Hepatocyte (in vitro differentiated cells): ENCODE data around the gene ITGA8. TPM values are rescaled to one million over a fixed set of nuclear protein-coding genes. Genes with fewer than 3 reads are reported as not detected.

Experiments used
- DNase-seq: peaks from one replicate; pipeline ENCODE4 v3.0.0-alpha.2; 2016; ENCODE audit warnings: low spot score
- H2AFZ ChIP-seq: fragments of 200-600 bp; sonication (generic); 2 replicates; pipeline ENCODE4 v1.6.0; 2016; ENCODE audit warnings: antibody characterized with exemption, mild to moderate bottlenecking
- H3K27ac ChIP-seq: fragments of 200-600 bp; sonication (generic); 2 replicates; pipeline ENCODE4 v1.5.1; 2016; ENCODE audit warnings: mild to moderate bottlenecking
- H3K27me3 ChIP-seq: fragments of 200-600 bp; sonication (generic); 2 replicates; pipeline ENCODE4 v1.6.1; 2016
- H3K36me3 ChIP-seq: fragments of 200-600 bp; sonication (generic); replicated peaks from 2 replicates; pipeline ENCODE4 v1.5.1; 2016; ENCODE audit warnings: low read depth; ENCODE audit not compliant: insufficient read depth
- H3K4me1 ChIP-seq: fragments of 200-600 bp; sonication (generic); 2 replicates; pipeline ENCODE4 v1.5.1; 2016; ENCODE audit warnings: mild to moderate bottlenecking, moderate library complexity; ENCODE audit not compliant: insufficient read depth
- H3K4me2 ChIP-seq: fragments of 200-600 bp; sonication (generic); 2 replicates; pipeline ENCODE4 v1.6.0; 2016
- H3K4me3 ChIP-seq: fragments of 200-600 bp; sonication (generic); 2 replicates; pipeline ENCODE4 v1.5.1; 2016; ENCODE audit warnings: mild to moderate bottlenecking
- H3K79me2 ChIP-seq: fragments of 200-600 bp; sonication (generic); 2 replicates; pipeline ENCODE4 v1.6.0; 2017; ENCODE audit warnings: mild to moderate bottlenecking
- H3K9me2 ChIP-seq: fragments of 200-600 bp; sonication (generic); replicated peaks from 2 replicates; pipeline ENCODE4 v1.6.0; 2017; ENCODE audit warnings: mild to moderate bottlenecking; ENCODE audit not compliant: insufficient read depth
- H3K9me3 ChIP-seq: fragments of 200-600 bp; sonication (generic); 2 replicates; pipeline ENCODE4 v1.5.1; 2016; ENCODE audit warnings: low read depth, mild to moderate bottlenecking
- H4K20me1 ChIP-seq: fragments of 200-600 bp; sonication (generic); 2 replicates; pipeline ENCODE4 v1.6.0; 2016; ENCODE audit warnings: mild to moderate bottlenecking; ENCODE audit not compliant: insufficient read depth, poor library complexity, severe bottlenecking
- CTCF ChIP-seq: fragments of 200-600 bp; sonication (generic); IDR thresholded peaks from 2 replicates; pipeline ENCODE4 v1.5.1; 2016; ENCODE audit warnings: antibody characterized with exemption, mild to moderate bottlenecking; ENCODE audit not compliant: poor library complexity
- EZH2 ChIP-seq: fragments of 200-600 bp; sonication (generic); IDR thresholded peaks from 2 replicates; pipeline ENCODE4 v1.6.1; 2016; ENCODE audit warnings: antibody characterized with exemption, mild to moderate bottlenecking, borderline replicate concordance
- EZH2phosphoT487 ChIP-seq: fragments of 200-600 bp; sonication (generic); IDR thresholded peaks from one replicate; pipeline ENCODE4 v1.6.1; 2018; ENCODE audit warnings: antibody characterized with exemption, mild to moderate bottlenecking, low read depth, moderate library complexity; ENCODE audit not compliant: unreplicated experiment, severe bottlenecking
- WGBS: methylation state at CpG from one replicate; pipeline ENCODE4 v1.1.6; 2016; ENCODE audit warnings: low lambda C conversion rate; ENCODE audit errors: missing lambda C conversion rate; 5-methylcytosine and 5-hydroxymethylcytosine counted together
- polyA plus RNA-seq: library from polyadenylated mRNA; unstranded; fragments of >200 nt; fragmentation: Nextera tagmentation; extraction: Ambion mirVana; gene quantifications from 2 replicates; pipeline ENCODE4 v1.2.1, GENCODE V29; 2016
- total RNA-seq: library from RNA; depleted of rRNA; stranded (reverse); fragments of >200 nt; gene quantifications from 2 replicates; pipeline ENCODE4 v1.2.3, GENCODE V29; 2014

Gene ITGA8
- total and polyA plus RNA-seq, 2 experiments from 2014 or later: 2.9 to 16.8 TPM

- no peak for TF ChIP-seq EZH2phosphoT487
- no peak for TF ChIP-seq CTCF
- no peak for TF ChIP-seq EZH2
- Histone ChIP-seq H3K27ac (no peak overlapping the region), H3K9me2 (no peaks in the 10 kb centered on the region), H2AFZ (no peak overlapping the region), H3K79me2 (no peaks in the 10 kb centered on the region), H3K4me2 (no peak overlapping the region), H3K4me1 (no peaks in the 10 kb centered on the region), H3K36me3 (no peaks in the 10 kb centered on the region), H3K27me3 (no peaks in the 10 kb centered on the region), H3K4me3 (no peak overlapping the region), H3K9me3 (no peaks in the 10 kb centered on the region), H4K20me1 (no peaks in the 10 kb centered on the region)
- WGBS: 98% methylated on average over 5 of the region's 5 CpGs
- DNase-seq: no peak
These were observed 29.7 kb downstream of the ITGA8 start for GRCh38 chr10:15690031-15690430.

GRCh38 chr10:15684768-15685167 is 35.0 kb downstream of the ITGA8 start:
- H3K4me3 ChIP-seq: no peak overlapping the region
- H4K20me1 ChIP-seq: no peaks in the 10 kb centered on the region
- no peak overlapping the region for H2AFZ ChIP-seq
- TF ChIP-seq EZH2phosphoT487: no peak
- no peak for TF ChIP-seq EZH2
- TF ChIP-seq CTCF: no peak
- H3K4me1 ChIP-seq: no peaks in the 10 kb centered on the region
- WGBS: 77% methylated on average over 4 of the region's 4 CpGs
- H3K27ac ChIP-seq: no peak overlapping the region
- no peaks in the 10 kb centered on the region for H3K9me3 ChIP-seq
- no peaks in the 10 kb centered on the region for H3K79me2 ChIP-seq
- no peaks in the 10 kb centered on the region for H3K9me2 ChIP-seq
- no peak for DNase-seq
- H3K27me3 ChIP-seq: no peaks in the 10 kb centered on the region
- H3K36me3 ChIP-seq: no peaks in the 10 kb centered on the region
- no peak overlapping the region for H3K4me2 ChIP-seq

GRCh38 chr10:15681076-15681475 is 38.6 kb downstream of the ITGA8 start:
- Histone ChIP-seq H3K4me1 (no peaks in the 10 kb centered on the region), H3K9me3 (no peaks in the 10 kb centered on the region), H2AFZ (no peak overlapping the region), H3K27me3 (no peaks in the 10 kb centered on the region), H3K36me3 (no peaks in the 10 kb centered on the region), H3K79me2 (no peaks in the 10 kb centered on the region), H3K4me3 (no peak overlapping the region), H3K27ac (no peak overlapping the region), H4K20me1 (no peaks in the 10 kb centered on the region), H3K4me2 (no peak overlapping the region), H3K9me2 (no peaks in the 10 kb centered on the region)
- TF ChIP-seq EZH2: no peak
- TF ChIP-seq CTCF: no peak
- no peak for TF ChIP-seq EZH2phosphoT487
- WGBS: 91% methylated on average over 4 of the region's 4 CpGs
- no peak for DNase-seq

- no peak for DNase-seq
- no peak overlapping the region for H3K4me3 ChIP-seq
- no peaks in the 10 kb centered on the region for H3K27me3 ChIP-seq
- H2AFZ ChIP-seq: no peak overlapping the region
- no peak overlapping the region for H3K27ac ChIP-seq
- H3K36me3 ChIP-seq: no peaks in the 10 kb centered on the region
- H4K20me1 ChIP-seq: no peaks in the 10 kb centered on the region
- no peaks in the 10 kb centered on the region for H3K79me2 ChIP-seq
- H3K4me2 ChIP-seq: no peak overlapping the region
- 95% methylated on average over 3 of the region's 3 CpGs for WGBS
- no peak for TF ChIP-seq CTCF
- TF ChIP-seq EZH2phosphoT487: no peak
- no peak for TF ChIP-seq EZH2
- H3K9me2 ChIP-seq: no peaks in the 10 kb centered on the region
- H3K9me3 ChIP-seq: no peaks in the 10 kb centered on the region
- H3K4me1 ChIP-seq: no peaks in the 10 kb centered on the region
These were observed 40.9 kb downstream of the ITGA8 start for GRCh38 chr10:15678851-15679250.
